ENCODE data around the gene ABHD12B.

DNA sequence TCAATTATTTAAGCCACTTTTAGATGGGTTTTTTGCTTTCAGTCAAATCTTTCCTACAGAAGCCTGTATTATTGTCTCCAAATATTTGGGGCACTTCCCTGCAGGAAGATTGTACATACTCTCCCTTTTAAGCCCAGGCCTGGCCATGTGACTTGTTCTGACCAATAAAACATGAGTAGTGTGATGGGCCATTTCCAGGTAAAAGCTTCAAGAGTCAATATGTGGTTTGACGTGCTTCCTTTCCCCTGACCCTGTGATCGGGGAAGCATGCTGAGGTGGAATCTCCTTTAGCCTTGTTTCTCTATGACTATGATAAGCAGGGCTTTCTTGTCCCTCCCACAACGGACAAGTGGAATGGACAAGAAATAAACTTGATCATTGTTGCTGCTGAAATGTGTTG is 26.7 kb upstream of the ABHD12B start:
- TF ChIP-seq CTCF (IDR thresholded peaks at IDR 0.05 in 2 of 3, conservative IDR thresholded peaks at IDR 0.05 in 1 of 3; ENCODE audit: insufficient read depth in 2 of 3, low read depth in 1 of 3, low read length in 3 of 3): no peak
- no peak for TF ChIP-seq GABPA (tag; conservative IDR thresholded peaks at IDR 0.05; ENCODE audit: low read depth)
- TF ChIP-seq MGA (IDR thresholded peaks at IDR 0.05): no peak
- no peak for TF ChIP-seq ZFX (CRISPR knock-in tag; IDR thresholded peaks at IDR 0.05)
- no peak for TF ChIP-seq ZNF408 (CRISPR knock-in tag; IDR thresholded peaks at IDR 0.05; ENCODE audit: low read depth)
